ENCODE results near the gene C1QTNF1.

DNA sequence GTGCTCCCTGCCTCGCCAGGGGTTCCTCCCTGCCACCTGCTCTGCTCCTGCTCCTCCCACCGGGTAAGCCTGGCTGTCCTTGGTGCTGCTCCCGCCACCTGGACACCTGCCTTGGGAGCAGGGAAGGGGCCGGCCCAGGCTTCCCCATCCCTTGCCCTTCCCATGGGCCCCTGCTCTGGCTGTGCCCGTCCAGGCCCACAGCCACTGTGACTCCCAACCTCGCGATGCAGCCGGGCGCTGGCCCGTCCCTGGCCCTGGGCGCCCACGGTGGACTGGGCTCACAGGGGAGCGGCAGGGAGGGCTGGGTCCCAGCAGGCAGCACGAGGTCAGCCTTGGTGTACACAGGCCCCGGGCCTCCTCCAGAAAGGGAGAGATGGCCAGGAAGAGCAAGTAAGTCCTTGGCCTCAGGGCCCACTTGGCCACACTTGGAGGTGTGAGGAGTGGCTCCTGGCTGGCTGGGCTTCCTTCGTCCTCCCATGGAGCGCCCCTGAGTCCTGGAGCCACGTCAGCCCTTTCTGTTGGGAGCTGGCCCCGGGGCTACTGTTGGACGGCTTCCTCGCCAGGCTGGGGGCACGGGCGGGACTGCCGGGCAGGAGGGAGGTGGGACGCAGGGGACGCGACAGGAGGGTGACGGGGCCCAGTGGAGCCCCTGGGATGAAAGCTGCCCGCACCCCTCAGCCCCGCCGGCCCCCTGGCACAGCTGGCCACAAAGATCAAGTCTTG lies 65.9 kb downstream of the C1QTNF1 start:
- TF ChIP-seq, protein P1, sequence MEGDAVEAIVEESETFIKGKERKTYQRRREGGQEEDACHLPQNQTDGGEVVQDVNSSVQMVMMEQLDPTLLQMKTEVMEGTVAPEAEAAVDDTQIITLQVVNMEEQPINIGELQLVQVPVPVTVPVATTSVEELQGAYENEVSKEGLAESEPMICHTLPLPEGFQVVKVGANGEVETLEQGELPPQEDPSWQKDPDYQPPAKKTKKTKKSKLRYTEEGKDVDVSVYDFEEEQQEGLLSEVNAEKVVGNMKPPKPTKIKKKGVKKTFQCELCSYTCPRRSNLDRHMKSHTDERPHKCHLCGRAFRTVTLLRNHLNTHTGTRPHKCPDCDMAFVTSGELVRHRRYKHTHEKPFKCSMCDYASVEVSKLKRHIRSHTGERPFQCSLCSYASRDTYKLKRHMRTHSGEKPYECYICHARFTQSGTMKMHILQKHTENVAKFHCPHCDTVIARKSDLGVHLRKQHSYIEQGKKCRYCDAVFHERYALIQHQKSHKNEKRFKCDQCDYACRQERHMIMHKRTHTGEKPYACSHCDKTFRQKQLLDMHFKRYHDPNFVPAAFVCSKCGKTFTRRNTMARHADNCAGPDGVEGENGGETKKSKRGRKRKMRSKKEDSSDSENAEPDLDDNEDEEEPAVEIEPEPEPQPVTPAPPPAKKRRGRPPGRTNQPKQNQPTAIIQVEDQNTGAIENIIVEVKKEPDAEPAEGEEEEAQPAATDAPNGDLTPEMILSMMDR (conservative IDR thresholded peaks at IDR 0.05; ENCODE audit: low read length): no peak
- TF ChIP-seq EZH2phosphoT487 (IDR thresholded peaks at IDR 0.05; ENCODE audit: borderline replicate concordance, low read depth, low read length): no peak
